Middle frontal gyrus (tissue), 1 donor: ENCODE results near the gene TACR1.
"Not testable (repeated sequence)": the region's sequence is repeated elsewhere in the genome, so short reads cannot be mapped to it uniquely, and the experiment has no call there.

Source experiments
- DNase-seq: peaks from one replicate; pipeline ENCODE4 v3.0.0-alpha.2; 2015; ENCODE audit warnings: low spot score; ENCODE audit errors: extremely low spot score

The TACR1 gene

DNA sequence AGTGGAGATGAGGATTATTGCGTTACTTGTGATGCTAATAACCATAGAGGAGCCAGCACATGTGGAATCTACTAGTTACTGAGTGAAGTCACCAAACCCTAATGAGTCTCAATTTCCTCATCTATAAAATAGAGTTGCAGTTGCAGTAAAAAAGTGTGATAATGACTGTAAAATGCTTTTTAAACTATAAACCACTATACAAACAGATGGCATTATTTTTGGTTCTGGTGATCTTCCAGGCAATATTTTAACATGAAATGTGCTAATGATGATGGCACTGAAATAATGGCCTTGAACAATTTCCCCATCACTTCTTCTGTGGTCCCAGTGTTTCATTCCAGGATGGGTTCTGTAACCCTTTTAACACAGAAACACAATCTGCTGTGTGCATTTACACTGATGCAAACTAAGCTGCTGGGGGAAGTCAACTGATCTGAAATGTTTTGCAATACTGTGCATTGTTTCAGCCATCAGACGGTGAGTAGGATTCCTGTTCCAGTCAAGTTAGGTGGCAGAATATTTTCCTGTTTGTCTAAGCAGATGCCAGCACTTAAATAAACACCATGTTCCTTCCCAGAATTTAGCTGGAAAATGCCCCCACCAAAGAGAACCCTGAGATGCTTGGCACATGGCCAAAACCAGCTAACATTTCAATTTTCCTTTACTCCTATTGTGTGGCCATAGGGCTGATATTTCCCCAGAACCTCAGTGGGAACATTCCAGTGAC lies 52.6 kb downstream of the TACR1 start:
- no peak for DNase-seq

DNA sequence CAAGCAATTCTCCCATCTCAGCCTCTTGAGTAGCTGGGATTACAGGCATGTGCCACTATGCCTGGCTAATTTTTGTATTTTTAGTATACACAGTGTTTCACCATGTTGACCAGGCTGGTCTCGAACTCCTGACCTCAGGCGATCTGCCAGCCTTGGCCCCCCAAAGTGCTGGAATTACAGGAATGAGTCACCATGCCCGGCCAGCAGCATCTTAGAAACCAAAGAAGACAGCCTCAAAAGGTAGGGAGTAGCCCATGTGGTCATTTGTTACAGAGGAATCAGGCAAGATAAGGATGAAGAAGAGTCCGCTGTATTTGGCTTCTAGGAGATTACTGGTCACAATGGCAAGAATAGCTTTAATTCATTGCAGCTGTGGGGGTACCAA lies 53.1 kb downstream of the TACR1 start:
- not testable (repeated sequence) for DNase-seq

DNA sequence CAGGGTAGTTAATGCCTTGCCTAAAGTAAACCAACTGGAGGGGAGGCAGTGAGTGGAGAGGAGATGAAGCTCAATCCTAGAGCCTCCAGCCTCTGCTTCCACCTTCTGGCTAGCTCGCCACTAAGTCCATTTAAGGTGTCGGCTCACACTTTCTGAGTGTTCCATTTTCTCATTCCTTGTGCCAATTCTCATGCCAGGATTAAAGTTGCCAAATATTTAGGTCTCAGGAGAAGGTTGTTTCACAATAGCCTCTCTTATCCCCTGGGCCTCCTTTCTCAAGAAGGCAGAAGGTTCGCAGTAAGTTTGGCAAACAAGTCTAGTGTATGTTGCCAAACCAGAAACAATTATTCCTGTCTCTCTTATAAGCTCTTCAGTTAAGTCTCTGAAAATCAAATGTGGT lies 57.2 kb downstream of the TACR1 start:
- no peak for DNase-seq

DNA sequence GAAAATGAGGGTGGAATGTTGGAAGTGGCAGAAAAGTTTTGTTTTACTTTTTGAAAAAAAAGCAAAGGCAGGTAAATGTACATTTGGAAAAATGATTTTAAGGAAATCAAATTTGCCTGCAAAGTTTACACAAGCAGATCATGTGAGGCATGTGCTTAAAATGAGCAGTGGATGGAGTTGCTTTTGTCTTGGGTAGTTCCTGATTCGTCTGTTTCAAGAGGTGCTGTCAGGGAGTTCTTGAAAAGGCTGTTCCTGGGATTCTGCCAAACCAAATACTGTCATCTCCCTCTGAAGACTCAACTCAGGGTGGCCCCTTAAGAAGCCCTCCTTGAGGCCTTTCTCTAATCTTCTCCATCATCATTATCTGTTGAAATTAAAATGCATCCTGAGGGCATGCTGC lies 59.0 kb downstream of the TACR1 start:
- no peak for DNase-seq

DNA sequence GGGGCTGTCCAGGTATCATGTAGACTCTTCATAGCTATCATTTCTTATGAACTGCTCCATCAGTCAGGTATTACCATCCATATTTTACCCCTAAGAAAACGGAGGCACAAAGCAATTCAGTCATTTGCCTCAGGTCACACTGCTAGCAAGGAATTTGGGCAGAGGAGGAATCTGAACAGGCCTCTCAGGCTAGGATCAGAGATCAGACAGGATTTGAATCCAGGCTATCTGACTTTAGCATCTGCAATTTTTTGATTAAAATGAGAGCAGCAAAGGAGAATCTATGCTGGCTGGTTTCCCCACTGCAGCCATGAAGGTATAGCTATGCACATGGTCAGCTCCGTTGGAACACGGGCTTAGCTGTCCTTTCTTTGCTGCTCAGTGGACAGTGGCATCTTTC lies 60.1 kb downstream of the TACR1 start:
- DNase-seq: no peak

DNA sequence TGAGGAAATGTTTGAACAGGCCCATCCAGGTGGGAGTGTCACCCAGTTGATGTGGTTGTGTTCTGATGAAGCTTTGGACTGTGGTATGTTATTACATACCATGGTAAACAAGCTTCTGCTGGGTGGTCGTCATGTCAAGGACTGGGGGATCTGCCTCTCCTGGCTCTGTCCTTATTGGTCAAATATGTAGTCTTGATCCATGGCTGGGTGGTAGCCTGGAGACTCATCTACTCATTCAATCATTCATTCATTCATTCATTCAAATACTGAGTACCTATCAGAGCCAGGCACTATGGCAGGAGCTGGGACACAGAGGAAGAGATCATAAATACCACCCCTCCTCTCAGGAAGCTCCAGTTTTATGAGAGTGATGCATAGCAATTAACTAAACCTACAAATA lies 60.8 kb downstream of the TACR1 start:
- no peak for DNase-seq

DNA sequence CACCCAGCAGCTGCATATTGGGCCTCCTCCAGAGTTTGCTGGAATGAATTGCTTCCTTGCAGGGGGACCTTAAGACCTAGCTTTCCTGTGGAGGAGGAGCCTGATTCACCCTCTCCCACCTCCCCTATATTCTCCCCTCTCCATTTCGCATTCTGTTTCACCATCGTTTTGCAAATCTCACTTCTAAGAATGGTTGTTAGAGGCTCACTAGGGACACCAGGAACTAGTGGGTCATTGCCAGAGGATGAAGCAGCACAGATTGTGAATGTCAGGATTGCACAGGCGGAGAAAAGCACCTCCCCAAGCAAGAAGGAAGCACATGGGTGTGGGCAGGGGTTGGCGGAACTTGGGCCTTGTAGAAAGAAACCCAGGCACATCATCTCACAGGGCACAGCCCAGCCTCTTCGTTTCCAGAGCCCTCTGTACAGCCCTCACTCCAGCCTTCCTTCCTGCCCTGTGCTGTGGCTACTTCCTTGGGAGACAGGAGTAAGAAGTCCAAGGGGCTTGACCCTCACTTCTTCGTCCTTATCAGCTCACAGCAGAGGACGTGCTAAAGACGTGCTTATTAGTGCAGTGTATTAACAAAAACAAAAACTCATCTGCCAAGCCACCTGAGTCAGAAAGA lies 63.4 kb downstream of the TACR1 start:
- no peak for DNase-seq

DNA sequence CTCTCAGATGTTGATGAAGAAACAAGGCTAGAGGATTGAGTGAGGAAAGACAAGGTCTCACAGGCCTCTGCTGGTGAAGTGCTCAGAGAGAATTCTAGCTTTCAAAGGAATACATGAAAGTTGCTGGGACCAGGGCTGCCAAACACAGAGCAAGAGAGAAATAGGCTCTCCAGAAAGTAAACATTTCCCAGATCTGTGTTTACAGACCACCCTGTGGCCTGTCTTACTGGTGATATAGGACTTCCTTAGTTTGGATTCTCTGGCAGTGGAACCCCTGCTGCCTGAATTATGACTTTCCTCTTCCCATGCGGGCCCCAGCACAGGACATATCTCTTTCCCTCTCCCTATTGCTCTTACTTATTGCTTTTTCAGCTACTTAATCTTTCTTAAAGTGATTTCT lies 64.5 kb downstream of the TACR1 start:
- DNase-seq: no peak

DNA sequence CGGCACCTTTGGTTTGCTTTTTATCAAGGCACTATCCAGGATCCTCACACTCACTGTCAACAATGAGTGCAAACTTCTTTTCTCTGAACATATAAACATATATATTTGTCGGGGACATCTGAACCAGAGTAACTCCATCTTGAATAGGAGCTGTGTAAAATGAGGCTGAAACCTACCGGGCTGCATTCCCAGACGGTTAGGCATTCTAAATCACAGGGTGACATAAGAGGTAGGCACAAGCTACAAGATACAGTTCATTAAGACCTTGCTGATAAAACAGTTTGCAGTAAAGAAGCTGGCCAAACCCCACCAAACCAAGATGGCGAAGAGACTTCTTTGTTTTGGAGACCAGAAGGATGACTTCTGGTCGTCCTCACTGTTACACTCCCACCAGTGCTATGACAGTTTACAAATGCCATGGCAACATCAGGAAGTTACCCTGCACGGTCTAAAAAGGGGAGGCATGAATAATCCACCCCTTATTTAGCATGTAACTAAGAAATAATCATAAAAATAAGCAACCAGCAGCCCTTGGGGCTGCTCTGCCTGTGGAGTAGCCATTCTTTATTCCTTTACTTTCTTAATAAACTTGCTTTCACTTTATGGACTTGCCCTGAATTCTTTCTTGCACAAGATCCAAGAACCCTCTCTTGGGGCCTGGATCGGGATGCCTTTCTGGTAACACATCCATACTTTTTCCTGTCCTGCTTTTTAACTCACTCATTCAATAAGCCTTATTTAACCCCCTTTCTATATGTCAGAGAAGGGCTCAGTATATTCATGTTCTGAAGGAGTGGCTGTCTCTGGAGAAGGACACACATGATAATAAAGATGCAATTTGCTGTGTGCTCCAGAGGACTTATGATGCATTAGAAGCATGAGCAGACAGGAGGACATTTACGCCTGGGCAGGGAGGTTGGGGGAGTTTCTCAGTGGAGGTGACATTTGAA lies 65.4 kb downstream of the TACR1 start:
- DNase-seq: no peak

DNA sequence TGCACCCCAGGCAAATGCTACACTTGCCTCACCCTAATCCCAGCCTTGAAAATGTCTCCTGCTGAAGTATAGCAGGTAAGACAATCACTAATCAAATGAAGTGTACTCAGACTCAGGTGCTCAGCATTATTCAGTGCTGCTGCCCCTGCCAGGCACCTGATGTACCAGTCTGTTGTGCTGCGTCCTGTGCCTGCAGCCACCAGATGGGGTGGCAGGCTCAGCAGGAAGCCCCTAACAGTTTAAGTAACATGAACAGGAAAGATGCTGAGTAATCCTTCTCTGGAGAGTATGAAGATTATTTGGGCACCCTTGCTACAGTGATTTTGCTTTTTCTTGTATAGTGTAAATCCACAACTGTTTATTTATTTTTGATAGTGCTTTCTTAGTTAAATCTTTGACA lies 69.1 kb downstream of the TACR1 start:
- DNase-seq: no peak

DNA sequence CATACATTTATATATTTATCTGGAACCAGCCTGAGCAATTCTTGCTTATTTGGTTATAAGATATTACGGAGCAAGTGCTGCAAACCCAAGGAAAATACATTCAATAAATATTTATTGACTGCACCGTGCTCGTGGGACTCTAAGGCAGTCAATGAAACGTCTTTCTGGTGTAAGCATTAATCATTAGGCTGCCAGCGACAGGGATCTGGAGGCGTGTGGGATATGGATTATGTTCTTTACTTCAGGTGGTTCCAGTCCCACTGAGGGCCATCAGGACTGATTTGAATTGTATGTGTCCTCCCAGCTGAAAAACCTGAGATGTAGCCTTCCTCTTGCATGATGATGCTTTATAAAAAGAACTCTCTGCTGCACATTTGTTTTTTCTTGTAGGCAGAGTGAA lies 75.4 kb downstream of the TACR1 start:
- no peak for DNase-seq

DNA sequence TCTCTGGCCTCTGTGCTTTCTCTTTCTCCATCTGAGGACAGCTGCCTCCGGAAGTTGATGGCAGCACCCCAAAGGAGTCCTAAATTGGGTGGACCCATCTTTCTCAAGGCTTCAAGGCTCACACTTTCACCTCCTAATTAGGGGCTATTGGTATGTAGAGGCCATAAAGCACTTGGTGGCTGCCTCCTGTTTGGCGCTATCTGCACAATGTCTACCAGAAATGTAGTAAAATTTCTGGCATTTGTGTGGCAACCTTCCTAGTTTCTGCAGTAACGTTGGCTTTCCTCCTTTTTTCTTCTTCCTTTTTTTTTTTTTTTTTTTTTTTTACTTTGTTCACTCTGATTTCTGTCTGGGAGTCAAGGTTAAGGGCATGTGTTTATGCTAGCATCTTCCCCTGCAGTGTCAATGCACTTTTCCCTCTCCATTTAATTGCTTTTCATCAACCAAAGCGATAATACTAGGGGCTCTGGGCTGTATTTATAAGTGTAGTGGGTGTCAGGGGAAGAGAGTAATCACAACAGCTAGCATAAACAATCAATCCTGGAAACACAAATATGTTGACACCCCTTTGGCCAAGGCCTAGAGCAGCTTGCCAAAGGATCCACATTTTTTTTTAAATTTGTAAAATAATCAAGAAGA lies 86.0 kb downstream of the TACR1 start:
- DNase-seq: no peak

DNA sequence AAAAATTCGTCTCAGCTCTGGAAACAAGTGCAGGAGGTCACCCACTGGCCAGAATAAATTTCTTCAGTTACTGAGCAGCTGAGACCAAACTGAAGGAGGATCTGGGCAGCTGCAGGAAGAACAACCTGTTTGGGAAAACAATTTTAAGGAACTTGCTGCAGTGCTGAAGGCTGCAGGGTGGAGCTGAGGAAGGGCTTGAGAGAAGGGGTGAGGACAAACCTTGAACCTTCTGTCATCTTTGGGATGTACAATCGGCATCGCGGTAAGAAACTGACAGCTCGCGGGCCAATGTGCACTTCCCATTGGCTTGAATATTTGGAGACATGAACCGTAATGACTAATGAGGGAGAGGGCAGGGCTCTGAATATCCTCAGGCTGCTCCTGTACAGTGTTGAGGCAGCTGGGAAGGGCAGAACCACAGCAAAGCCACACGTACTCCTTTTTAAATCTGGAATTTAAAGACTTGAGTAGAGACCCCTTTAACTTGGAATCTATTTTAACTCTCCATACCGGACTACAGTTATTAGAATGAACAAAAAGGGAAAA lies 90.3 kb downstream of the TACR1 start:
- no peak for DNase-seq

DNA sequence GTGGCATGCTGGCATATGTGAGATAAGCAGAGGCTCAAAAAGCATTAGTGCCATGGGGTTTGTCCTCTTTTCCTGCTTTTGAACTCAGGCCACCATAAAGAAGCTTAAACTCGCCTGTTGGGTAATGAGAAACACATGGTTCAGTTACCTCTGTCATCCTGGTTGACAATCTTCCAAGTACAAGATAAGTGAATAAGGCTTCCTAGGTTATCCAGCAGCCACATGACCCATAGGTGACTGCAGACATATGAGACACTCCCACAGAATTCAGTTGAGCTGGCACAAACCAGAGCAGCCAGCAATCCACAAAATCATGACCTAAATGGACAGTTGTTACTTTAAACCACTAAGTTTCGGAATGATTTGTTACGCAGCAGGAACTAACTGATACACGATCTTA lies 97.3 kb downstream of the TACR1 start:
- no peak for DNase-seq

DNA sequence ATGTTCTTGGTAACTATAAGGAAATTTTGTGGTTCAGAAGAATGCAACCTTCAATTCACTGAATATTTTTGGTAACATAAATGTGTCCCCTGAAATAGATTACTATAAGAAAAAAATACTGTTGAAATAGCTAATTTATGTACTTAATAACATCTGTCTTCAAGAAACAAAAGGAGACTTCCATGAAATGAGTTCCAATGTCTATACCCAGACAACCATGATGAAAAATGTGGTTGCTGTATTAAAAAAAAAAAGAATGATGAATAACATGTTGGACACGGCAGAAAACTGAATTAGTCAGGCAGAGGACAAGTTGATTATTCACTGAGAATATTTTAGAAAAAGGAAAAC lies 98.5 kb downstream of the TACR1 start:
- DNase-seq: no peak

DNA sequence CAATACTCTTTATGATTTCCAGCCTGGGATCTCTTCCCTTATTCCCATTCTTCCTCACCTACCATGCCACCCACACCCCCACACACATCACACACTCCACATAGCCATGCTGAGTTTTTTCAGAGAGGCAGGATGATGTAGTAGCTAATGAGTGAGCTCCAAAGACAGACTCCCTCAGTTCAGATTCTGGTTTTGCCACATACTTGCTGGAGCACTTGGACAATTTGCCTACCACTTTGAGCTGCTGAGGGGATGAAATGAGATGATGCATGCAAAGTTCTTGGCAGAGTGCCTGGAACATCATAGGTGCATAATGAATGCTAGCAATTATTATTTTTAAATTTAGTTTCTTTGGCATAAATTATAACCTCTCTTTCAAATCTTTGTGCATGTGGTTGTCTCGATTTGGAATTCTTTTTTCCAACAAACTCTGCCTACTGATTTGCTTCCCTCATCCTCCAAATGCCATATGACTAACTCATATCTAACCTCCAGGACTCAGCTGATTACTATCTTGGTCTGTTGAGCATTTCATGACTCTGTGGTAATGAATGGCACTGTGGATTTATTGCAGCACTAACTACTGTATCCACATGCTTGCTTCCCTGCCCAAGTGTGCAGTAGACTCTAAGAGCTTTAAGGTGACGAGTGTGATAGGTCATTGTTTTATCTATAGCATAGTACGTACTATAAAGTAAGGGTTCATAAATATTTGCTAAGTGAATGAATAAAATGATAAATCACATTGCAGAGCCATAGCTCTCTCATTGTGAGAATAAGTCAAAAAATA lies 99.1 kb downstream of the TACR1 start:
- DNase-seq: no peak

DNA sequence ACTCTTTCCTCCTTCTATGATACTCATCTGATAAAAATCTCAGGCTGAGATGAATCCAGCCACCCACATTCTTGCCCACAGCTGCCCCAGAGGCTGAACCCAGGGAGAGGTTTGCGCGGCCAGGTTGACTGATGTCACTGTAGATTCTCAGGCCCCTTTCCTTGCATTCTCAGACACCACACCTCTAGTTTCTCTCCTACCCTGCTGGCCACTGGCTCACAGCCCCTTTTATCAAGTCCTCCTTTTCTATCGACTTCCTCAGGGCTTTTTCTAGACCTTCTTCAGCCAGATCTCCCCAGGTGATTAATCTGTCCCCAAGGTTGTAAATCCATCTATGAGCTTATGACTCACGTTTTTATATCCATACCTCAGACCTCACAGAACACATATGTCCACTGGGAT lies 99.8 kb downstream of the TACR1 start:
- DNase-seq: no peak

DNA sequence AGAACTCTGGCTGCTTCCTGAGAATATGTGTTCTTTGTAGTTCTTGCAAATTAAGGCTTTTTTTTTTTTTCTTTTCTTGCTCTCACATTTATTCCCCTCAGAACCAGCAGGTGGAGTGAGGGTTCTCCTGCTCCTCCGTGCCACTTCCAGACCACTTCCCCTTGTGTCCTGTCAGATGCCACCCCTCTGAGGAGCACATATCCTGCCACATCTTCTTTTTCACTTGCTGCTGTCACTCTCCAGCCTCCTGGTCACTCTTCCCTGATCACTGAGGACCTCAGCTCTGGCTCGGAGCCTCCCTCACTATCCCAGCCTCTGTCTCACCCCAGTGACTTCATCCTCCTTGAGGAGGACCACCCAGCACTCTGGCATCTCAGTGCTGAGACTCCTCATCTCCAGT lies 100.5 kb downstream of the TACR1 start:
- DNase-seq: no peak

DNA sequence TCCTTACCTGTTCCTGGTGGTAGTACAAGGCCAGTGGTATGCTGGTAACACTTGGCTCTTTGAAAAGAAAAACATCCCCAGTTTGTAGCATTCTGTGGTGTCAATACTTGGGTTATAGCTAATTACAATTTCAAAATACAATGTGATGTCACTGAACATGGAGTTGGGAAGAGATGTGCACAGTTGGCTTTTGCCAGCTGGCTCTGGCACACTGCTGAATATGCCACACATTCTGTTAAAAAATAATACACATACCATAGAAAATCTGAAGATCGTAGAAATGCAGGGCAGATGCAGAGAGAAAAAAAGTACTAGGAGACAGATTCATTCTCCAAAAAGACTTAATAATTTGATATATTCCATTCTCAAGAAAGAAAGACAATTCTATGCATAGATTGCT lies 101.5 kb downstream of the TACR1 start:
- DNase-seq: no peak

DNA sequence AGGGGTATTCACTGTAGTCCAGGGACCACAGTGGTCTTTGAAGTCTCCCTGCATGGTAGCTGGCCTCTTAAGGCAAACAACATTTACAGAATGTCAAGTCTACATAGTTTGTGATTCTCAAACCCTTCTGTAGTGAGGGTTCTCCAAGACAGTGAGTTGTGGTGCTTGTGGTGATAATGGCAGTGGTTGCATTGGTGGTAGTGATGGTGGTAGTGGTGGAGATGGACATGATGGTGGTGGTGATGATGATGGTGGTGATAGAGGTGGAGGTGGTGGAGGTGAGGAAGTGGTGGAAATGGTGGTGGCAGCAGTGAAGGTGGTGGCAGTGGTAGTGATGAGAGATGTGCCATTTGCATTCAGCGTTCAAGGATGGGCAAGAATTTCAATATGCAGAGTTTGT lies 104.9 kb downstream of the TACR1 start:
- no peak for DNase-seq
